Regular cardiac myocyte (primary cell): ENCODE data around the gene SLC25A6. TPM values are rescaled to one million over a fixed set of nuclear protein-coding genes. Genes with fewer than 3 reads are reported as not detected.

Experiments
- total RNA-seq: library from RNA; depleted of rRNA; stranded (reverse); fragments of >200 nt; gene quantifications from 2 replicates; pipeline ENCODE4 v1.2.3, GENCODE V29; 2014

Gene SLC25A6
- 111 and 188 TPM in 2 replicates for total RNA-seq

GRCh38 chrX:1391707-1392375 lies at the start of gene SLC25A6:
TSS of gene SLC25A6 (minus strand) at chrX:1392113. CDS start at chrX:1392009, 104 bp downstream.

GRCh38 chrX:1336331-1336943 lies 55.5 kb downstream of the SLC25A6 start, which contains the start of gene IL3RA:
TSS of gene IL3RA (plus strand) at chrX:1336785. CDS start at chrX:1341766, 4,981 bp downstream.

Other genes with a start within 250 kb of the SLC25A6 start
- gene CRLF2, start 179.5 kb downstream of the SLC25A6 start, total RNA-seq, result not detected in 2 replicates
- gene CSF2RA, start 123.3 kb downstream of the SLC25A6 start, total RNA-seq, result not detected in 2 replicates
- gene IL3RA, start 55.3 kb downstream of the SLC25A6 start, total RNA-seq, result 0.19 TPM in 1 of 2 replicates, not detected in the other
- 6.8 and 26.5 TPM in 2 replicates for gene ASMTL, start 60.8 kb upstream of the SLC25A6 start, total RNA-seq
- gene P2RY8, start 145.1 kb upstream of the SLC25A6 start, total RNA-seq, result not detected in 2 replicates
- gene AKAP17A, start 199.5 kb upstream of the SLC25A6 start, total RNA-seq, result 27.1 and 30.7 TPM in 2 replicates
- not detected in 2 replicates for gene ASMT, start 222.9 kb upstream of the SLC25A6 start, total RNA-seq